C4-2B (cell line): ENCODE measurements around the gene EPHB2.

ENCODE experiments used
- CTCF ChIP-seq: fragments of 450-650 bp; conservative IDR thresholded peaks from 2 replicates; pipeline ENCODE4 v1.5.1; 2017; ENCODE audit warnings: mild to moderate bottlenecking
- ZFX ChIP-seq: fragments of 450-650 bp; IDR thresholded peaks from 2 replicates; pipeline ENCODE4 v1.6.1; 2017

DNA sequence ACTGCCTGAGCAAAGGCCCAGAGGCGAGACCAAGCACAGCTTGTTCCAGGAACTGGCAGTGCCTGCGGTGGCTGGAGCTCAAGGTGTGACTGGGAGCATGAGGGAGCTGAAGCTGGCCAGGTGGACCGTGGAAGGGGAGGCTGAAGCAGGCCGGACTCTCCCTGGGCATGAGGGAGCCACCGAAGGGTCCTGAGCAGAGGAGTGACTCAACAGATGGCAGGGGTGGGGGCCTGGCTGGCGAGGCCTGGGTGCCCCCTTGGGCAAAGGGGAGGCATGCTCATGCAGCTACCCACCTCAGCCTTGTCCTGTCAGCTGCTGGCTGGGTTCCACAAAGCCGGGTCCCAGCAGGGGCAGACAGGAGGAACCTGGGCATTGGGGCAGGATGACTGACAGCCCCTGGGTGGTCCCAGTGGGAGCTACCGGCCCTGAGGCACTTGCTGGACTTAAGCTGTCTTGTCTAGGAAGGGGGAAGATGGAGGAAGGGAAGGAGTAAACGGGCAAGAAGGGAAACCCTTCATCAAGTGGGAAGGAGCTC lies 143.1 kb downstream of the EPHB2 start:
- TF ChIP-seq CTCF (no peak), ZFX (no peak)
